ENCODE data around the gene MLH3. TPM values are rescaled to one million over a fixed set of nuclear protein-coding genes. Genes with fewer than 3 reads are reported as not detected.
A peak's percentile ranks its signal among the peaks of the same experiment; 100 is the strongest.

Gene MLH3
- total RNA-seq, 1 donor from 2014 or later = 9.6 TPM

DNA sequence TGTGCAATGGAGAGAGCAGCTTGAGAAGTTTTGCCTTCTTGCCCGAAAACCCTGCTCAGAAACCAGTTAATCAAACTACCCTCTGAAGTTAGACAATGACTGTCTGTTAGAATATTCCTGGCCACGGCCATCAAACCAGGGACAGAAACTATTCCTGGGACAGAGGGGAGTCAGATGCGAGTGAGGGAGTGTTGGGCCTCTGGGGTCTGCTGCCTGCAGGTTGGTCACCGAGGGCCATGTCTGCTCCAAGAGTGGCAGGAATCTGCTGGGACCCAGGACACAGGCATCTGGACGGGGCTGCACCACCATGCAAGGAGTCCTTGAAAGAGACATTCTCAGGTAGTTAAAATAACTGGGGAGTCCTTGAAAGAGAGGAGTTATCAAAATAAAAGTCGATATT is 65.5 kb downstream of the MLH3 start:
- DNase-seq (ENCODE audit: low read depth in 2 of 2) = no peak

DNA sequence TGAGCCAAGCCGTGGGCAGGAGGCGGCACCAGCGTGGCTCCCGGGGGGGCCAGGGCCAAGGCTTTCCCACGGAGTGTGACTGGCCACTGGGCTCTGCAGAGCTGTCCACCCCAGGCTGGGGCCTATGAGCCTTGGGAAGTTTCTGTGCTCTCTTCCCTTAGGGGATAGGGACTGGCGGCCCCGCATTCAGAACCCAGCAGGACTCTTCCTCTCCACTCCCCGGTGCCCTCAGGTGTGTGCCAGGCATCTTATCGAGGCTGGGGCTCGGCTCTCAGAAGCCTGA is 66.3 kb downstream of the MLH3 start:
- DNase-seq (ENCODE audit: low read depth in 2 of 2) = no peak

DNA sequence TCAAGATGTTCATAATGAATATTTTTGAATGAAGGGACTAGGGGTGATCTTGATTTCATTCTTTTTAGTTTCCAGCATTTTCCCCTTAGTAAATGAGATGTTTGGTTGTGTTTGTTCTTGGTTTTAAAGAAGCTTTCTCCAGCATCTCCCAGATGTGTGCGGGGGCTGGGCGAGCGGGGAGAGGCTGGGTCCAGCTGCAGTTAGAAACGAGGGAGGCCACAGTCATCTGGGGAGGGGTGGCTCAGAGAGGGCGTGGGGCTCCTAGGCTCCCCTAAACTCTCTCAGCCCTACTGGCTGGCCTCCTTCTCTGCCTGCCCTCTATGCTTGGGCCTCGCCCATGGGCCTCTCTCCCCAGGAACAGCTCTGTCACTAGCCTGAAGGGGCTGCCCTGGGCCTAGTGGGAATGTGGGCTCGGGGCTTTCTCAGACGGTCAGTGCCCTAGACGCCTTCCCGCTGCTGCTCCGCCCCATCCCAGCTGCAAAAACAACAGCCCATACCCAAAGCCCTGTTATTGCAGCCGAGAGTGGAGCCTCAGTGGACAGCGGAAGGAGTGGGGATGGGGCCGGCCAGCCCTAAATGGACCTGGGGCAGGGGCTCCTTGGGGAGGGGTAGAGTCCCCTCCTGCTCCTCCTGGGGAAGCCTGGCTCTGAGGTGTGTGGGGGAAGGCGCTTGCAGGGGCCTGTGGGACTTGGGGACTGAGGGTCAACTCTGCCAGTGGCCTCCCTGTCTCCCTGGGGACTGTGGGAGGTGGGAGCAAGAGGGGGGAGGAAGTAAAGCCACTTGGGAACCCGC is 66.8 kb downstream of the MLH3 start:
- peak in 1 of 2 donors; percentile 24 for DNase-seq (ENCODE audit: low read depth in 2 of 2)

DNA sequence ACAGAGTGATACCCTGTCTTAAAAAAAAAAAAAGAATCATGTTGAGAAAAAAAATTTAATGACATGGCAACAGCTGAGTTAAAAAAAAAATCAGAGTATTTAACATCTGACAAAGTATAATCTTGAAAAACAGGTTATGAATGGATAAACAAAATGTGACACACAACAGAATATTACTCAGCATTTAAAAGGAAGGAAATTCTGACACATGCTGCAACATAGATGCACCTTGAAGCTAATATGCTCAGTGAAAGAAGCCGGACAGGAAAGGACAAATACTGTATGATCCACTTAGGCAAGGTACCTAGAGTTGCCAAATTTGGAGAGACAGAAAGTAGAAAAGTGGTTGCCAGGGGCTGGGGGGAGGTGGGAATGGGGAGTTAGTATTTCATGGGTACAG is 67.9 kb downstream of the MLH3 start:
- peak in 1 of 2 donors; percentile 86 for DNase-seq (ENCODE audit: low read depth in 2 of 2)

DNA sequence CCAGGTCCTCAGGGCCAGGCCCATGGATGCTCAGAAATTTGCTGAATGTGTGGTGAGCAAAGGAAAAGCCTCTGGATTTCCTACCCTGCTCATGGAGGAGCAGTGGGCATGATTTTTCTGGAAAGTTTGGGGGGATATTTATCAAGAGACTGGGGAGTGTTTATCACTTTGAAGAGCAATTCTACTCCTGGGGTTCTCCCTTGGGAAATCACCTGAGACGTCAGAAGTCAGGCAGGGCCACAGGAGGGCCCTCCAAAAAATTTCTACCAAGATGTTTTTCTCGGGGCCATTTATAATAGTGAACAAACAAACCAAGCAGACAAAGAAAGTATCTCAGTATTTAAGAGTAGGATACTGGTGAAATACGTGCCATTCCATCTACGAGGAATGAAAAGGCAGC is 68.6 kb downstream of the MLH3 start:
- no peak for DNase-seq (ENCODE audit: low read depth in 2 of 2)

DNA sequence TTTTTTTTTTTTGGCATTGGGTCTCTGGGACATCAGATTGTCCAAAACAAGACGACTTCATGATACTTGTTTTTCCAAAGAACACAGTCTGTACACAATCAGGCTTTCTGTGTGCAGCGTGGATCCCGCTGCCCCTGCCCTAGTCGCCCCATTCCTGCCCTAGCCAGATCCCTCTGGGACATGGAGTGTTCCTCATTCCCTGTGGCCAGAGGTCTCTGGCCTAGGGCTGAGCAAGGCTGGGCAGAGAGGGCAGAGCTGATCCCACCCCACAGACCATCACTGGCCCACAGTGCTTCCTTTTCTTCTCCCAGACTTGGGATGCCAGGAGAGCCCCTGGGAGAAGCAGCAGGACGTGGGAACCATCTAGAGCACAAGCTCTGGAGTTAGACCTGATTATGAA is 69.4 kb downstream of the MLH3 start:
- no peak for DNase-seq (ENCODE audit: low read depth in 2 of 2)

DNA sequence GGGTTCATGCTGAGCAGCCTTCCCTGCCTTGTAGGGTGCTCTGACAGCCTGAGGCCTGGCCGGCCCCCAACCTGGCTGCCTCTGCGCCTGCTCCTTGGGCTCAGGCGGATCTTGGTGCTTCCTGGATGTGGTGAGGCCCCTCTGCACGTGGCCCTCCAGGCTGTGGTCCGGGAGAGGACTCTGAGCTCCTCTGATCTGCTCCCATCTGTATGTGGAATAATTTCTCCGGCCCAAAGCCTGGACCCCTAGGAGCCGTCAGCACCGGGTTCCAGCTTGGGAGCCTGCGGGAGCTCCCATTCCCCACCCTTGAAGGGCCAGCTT is 69.8 kb downstream of the MLH3 start:
- no peak for DNase-seq (ENCODE audit: low read depth in 2 of 2)

DNA sequence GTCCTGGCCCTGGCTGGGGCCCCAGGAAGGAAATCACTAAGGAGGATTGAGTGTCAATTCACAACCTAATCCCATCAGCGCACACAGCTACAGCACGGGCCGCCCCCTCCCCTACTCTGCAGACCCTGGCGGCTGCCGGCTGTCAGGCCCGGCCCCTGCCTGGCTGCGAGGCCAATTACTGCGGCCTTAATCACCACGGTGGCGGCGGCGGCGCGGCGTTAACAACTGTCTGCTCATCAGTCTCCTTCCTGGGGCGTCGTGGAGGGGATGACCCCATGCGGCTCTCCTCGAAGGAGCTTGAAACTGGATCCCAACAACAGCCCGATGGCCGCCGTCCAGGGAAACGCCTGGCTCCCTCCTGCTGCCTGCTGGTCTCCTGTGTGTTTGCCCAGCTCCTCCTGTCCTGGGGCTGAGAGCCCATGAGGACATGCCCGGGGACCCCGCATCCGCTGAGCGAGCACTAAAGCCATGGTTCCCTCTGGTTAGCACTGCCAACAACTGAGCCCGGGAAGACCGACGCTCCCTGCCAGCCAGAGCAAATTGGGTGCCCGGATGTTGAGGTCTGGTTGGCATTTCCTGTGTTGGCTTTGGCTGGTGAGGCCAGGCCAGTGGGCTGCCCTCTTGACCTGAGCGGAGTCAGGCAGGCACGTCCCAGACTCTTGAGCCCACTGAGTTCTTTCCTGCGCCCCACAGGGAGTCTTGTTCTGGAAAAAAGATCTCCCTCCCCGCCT is 70.4 kb downstream of the MLH3 start:
- DNase-seq (ENCODE audit: low read depth in 2 of 2) = peak in 1 of 2 donors; percentile 79

DNA sequence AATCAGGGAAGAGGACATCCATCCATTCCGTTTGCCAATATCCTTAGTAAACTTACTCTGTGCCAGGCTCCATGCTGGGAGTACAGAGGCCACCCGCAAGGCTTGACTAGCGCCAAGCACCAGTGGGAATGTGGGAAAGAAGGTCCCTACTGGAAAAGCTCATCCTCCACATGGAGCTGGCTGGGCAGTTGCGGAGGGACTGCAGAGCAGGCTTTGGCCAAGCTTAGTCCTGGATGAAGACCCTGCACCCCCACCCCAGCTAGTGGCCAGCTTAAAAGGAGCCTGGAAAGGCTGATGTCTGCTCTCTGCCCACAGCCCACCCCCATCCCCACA is 70.9 kb downstream of the MLH3 start:
- DNase-seq (ENCODE audit: low read depth in 2 of 2) = peak in 1 of 2 donors; percentile 26

DNA sequence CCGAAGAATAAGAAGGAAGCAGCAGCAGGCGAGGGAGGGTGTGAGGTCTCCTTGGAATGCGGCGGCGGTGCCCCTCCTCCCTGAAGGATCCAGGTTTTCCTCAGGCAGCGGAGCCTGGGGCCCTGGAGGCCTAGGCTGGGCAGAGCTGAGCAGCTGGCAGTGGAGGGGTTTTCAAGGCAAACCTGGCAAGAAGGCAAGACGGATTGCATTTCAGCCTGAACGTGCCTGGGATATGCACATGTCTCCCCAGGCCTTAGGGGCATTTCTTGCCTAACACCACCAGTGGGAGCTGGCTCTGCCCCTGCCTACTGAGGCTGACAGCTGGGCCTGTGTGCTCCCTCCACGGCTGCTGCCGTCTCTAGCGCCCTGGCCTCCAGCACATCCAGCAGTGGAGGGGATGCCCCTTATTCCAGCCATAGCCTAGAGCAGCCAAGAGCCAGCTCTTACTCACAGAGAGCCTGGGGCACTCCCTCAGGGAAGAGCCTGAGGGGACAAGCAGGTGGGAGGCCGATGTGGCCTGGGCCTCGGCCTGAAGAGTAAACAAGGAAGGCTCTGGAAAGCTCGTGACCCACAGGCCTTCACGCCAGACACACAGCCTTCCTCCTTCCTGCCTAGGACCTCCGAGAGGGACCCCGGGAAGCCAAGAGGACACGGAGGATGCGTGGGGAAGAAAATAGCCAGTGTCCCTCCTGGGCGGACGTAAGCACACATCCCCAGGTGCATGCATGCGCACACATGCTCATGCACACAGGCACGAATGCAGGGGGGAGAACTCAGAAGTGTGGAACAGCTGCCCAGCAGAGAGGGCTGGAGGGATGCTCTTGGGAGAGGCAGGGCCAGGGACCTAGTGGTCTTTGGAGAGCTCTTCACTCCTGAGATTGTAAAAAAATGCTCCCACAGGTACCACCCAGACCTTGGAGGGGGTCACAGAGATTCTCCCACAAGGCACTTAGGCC is 71.5 kb downstream of the MLH3 start:
- peak in 1 of 2 donors; percentile 56 for DNase-seq (ENCODE audit: low read depth in 2 of 2)

DNA sequence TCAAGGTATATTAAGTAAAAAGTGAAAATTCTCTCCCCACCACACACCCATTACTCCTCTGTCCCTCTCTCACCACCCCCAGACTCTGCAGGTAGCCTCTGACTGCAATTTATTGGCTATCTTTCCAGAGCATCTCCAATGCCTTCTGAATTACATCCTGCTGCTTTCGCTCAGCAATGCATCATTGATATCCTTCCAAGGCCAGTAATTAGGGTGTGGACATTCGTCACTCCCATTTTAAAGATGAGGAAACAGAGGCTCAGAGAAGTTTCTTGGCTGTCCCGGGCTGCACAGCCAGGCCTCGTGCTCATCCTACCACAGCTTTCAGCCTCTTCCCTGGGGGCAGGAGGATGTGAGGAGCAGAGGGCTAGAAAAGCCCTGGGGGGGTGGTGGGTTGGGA is 72.2 kb downstream of the MLH3 start:
- no peak for DNase-seq (ENCODE audit: low read depth in 2 of 2)

DNA sequence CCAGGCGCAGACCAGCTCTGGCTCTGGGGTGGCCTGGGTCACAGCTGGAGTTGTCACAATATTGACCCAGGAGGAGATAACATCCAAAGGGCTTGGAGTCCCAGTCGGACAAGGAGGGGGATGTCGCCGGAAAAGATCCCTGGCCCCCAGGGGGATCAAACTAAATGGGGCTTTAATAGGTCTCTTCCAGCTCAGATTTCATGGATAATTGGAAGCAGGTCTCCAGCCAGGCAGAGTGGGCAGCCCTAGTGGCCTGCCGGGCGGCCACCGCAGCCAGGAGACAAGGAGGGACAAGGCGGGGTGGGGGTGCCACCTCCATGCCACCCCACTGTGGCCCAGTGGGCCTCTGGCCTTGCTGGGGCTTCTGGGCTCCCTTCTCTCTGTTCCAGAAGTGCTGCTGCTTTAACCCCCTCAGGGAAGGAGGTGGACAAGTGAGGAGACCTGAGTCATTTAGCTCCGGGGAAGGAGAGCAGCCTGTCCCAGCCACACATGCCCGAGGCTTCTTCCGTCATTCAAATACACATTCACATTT is 72.8 kb downstream of the MLH3 start:
- DNase-seq (ENCODE audit: low read depth in 2 of 2) = no peak

DNA sequence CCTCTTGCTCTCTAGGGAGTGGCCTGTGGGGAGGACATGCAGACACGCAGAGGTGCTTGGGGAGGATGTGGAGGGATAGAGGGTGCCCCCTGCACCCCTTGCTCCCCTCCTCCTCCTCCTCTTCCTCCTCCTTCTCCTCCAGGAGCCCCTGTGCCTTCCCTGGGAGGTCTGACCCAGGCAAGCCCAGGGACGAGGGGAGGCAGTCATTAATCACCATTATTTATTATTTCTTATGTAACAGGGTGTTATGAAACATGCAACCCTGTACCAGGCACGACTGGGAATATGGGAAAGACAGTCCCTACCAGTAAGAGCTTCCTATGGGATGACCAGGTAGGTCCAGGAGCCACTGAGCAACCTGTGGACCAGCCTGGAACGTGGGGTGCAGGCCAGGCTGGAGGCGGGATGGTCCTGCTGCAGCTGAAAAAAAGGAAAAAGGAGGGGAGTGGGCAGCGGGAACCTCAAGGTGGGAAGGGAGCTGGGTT is 73.3 kb downstream of the MLH3 start:
- no peak for DNase-seq (ENCODE audit: low read depth in 2 of 2)

DNA sequence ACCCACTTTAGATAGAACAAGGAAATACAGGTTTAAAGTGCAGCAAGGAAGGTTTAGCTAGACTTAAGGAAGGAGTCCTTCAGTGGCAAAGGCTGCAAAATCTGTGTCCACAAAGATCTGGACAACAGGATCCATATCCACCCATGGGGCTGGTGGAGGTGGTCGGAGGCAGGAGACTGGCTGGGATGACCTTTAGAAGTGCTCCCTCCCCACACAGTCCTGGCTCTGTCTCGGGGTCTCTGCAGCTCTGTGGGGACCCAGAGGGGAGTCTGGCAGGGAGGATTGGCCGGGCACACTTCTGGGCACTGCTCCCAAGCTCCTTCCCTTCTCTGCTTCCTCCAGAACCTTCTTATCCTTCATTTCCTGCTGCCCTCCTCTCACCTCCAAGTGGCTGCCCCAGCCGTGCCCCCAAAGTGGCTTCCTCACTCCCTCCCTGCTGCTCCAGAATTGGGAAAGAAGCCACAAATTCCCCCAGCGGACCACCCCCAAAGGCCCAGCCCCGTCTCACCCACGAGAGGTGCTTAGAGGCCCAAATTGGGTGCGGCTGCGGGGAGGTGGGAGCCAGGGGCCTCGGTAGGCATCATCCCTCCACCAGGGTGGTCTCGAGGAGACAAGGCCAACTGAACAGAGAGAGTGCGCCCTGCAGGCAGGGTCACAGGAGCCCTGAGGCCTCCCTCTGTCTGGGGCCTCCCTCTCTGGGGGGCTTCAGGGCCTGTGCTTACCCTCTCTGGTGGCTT is 73.9 kb downstream of the MLH3 start:
- no peak for DNase-seq (ENCODE audit: low read depth in 2 of 2)

DNA sequence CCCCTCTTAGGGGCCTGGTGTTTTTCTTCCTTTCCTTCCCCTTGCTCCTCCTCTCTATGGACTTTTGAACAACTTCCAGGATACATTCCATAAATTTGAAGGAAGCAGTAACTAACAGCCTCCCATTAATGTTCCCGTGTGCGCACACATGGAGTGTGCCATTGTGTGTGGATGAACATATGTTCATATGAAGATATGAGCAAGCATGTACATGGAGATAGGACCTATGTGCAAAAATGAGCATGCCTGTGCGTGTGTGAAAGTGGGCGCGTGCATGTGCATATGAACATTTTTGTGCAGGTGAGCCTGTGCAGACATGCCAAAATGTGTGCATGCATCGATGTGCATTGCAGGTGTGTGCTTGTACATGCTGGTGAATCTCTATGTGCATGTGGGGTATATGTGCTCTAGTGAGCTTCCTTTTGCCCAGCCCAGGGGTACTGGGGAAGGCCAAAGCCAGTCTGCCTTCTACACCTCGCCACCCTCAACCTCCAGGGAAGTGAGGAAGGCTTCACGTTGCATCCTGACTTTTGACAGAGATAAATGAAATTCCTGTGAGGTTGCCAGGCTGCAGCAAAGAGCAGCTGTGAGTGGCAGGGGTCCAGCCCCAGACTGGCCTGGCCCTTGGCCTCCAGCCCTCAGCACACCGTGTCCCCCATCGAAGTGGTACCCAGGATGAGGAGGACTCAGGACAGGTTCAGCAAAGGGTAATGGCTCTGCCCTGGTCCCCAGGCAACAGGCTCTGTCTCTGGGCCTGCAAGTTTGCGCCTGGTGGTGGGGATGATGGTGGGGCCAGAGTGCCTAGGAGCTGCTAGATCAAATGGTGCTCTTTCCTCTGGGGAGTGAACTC is 74.8 kb downstream of the MLH3 start:
- DNase-seq (ENCODE audit: low read depth in 2 of 2) = no peak

DNA sequence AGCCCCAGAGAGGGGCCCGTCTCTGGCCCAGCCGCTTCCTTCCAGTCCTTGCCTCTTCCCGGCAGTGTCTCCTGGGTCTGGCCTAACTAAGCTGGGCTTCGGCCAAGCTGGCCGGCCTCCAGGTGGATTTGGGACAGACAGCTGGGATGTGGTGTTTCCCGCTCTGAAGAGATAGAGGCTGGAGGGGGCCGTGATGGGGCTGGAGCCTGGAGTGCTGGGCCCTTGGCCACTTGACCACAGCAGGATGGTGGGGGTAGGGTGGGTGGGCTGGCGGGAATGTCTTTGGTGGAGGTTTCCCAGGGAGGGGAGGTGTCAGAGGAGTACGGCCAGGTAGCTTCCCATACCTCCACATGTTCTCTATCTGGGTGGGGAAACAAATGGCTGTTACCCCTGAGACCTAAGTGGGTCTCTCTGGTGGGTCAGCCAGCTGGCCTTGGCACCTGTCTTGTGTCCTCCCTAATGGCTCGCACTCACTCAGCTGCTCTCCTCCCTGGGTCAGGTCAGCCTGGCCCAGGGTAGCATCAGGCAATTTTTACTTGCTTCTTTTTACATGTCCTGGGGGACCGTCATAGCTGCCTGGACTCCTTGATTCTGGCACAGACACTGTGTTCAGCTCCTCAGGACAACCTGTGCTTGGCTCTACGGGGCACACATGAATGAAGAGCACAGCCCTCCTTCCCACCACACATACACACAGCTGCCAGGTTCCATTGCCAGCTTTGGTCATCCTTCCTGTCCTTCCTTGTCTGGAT is 76.0 kb downstream of the MLH3 start:
- DNase-seq (ENCODE audit: low read depth in 2 of 2) = no peak

DNA sequence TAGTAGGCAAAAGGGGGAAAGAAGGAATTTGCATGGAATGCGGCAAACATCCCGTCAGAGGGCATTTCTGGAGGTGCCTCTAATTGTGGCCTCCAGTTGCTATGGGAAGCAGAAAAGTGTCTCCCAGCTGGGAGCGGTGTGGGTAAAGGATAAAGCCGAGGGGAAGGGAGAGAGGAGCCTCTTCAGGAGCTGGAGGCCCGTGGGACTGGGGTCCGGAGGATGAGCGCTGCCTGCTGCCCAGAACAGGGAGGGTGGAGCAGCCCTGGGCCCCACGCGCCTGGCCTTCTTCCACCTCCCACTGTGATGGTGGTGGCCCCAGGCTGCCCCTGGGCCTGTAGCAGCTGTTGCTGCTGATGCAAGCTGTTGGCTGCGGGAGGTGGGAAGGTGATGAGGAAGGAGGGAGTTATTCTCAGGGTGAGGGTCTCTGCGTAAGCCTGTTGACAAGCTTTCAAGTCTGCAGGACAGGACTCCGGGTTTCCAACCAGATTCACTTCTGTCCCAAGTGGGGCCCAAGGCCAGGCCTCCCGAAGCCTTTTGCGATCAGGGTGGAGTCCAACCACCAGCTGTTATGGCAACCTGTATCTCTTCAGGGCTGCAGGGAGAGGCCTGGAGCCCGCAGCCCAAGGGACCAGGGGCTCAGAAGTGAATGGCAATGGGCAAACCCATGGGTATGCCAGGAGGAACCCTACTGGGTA is 76.8 kb downstream of the MLH3 start:
- no peak for DNase-seq (ENCODE audit: low read depth in 2 of 2)

DNA sequence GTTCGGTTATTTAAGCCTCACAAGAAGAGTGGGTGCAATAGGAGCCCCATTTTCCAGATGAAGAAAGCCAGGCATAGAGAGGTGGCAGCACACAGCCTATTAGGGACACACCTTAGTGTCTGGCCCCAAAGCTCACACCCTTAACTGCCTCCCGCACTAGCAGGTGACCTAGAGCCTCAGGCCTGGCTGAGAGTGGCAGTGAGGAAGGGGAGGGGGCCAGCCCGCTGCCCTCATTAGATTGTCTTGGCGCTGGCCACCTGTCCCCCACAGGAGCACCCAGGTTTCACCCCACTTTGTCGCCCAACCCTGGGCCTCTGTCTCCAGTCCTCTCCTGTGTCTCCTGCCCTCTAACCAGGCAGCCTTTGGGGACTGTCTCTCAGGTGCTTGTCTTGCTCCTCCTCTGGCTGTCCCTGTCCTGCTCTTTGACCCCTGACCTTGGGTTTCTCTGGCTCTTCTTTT is 77.3 kb downstream of the MLH3 start:
- no peak for DNase-seq (ENCODE audit: low read depth in 2 of 2)
